ENCODE measurements around the gene TNFRSF18.
A peak's percentile ranks its signal among the peaks of the same experiment; 100 is the strongest.

TNFRSF18 gene

DNA sequence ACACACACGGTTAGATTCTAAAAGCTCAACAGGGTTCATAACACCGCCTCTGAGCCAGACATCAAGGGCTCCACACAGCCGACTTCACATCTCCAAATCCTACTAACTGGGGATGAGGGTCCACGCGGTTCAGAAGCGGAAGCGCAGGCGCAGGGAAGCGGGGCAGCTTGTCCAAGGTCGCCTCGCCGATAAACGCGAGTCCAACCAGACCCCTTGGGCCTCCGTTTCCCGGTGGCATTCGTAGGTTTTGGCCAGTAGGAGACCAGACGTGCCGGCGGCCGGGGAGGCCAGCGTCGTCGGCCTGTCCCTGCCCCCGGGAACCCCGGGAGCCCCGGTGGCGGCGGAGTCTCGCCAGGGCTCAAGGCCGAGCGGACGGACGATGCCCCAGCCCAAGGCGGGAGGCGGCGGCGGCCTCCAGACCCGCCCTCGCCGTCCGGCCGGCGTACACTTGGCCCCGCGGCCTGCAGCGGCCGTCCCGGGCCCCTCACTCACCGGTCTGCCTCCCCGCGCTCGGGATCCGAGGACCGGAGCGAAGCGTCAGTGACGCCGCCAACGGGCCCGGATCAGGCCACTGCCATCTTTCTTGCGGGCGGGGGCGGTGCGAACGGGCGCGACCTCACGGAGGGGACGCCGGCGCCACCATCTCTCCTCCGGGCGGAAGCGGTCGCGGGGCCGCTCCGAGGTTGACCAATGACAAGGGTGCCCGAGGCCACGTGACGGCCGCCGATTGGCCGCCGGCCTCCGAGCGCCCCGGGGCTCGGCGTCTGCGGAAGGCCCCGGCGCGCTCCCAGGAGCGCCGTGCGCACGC is 25.2 kb upstream of the TNFRSF18 start, which contains the start of gene SDF4:
SDF4 (minus strand) TSS at position 602 of the 808 bp plus-strand sequence. CDS start 3,229 bp downstream, outside the sequence.
- TF ChIP-seq, protein P1, sequence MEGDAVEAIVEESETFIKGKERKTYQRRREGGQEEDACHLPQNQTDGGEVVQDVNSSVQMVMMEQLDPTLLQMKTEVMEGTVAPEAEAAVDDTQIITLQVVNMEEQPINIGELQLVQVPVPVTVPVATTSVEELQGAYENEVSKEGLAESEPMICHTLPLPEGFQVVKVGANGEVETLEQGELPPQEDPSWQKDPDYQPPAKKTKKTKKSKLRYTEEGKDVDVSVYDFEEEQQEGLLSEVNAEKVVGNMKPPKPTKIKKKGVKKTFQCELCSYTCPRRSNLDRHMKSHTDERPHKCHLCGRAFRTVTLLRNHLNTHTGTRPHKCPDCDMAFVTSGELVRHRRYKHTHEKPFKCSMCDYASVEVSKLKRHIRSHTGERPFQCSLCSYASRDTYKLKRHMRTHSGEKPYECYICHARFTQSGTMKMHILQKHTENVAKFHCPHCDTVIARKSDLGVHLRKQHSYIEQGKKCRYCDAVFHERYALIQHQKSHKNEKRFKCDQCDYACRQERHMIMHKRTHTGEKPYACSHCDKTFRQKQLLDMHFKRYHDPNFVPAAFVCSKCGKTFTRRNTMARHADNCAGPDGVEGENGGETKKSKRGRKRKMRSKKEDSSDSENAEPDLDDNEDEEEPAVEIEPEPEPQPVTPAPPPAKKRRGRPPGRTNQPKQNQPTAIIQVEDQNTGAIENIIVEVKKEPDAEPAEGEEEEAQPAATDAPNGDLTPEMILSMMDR (IDR thresholded peaks at IDR 0.05; ENCODE audit: insufficient read depth, low read depth, low read length, missing control alignments) = no peak
- DNase-seq (ENCODE audit: low read depth) = peak; percentile 99
- peak within 1 kb of the TSS; percentile 99 for H3K4me3 ChIP-seq (ENCODE audit: low read depth, low read length)

DNA sequence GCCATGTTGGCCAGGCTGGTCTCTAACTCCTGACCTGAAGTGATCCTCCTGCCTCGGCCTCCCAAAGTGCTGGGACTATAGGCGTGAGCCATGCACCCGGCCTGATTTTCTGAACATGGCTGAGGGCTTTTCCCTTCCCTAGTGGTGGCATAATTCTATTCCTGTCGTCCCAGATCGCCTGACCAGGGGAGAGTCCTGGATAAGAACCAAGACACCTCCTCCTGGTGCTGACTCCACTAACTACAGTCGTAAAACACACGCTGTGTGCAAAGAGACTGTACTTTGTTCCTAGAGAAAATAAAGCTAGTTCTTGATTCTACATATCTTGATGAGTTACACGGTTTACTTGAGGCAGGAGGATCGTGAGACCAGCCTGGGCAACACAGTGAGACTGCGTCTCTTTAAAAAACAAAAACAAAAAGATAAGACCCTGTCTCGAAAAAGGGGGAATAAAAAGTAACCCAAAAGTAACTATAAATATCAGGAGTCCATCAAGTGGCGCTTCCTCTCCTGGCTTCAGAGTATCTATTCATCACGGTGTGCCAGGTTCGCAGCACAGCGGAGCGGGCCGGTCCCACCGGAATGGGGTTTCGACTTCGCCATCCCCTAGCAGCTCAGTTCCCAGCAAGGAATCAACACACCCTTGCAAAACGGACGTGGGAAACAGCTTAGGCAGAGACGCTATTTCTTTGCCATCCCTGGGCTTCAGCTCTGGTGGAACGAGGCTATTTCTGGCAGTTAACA is 24.4 kb upstream of the TNFRSF18 start:
- H3K4me3 ChIP-seq (ENCODE audit: low read depth, low read length) = peak overlapping the region; percentile 99
- TF ChIP-seq, protein P1 (IDR thresholded peaks at IDR 0.05; ENCODE audit: insufficient read depth, low read depth, low read length, missing control alignments) = no peak
- peak; percentile 29 for DNase-seq (ENCODE audit: low read depth)

GRCh38 chr1:1229770-1230169 is 23.4 kb upstream of the TNFRSF18 start:
- DNase-seq (ENCODE audit: low read depth) = no peak
- no peak overlapping the region for H3K4me3 ChIP-seq (ENCODE audit: low read depth, low read length)
- TF ChIP-seq, protein P1 (IDR thresholded peaks at IDR 0.05; ENCODE audit: insufficient read depth, low read depth, low read length, missing control alignments) = no peak

DNA sequence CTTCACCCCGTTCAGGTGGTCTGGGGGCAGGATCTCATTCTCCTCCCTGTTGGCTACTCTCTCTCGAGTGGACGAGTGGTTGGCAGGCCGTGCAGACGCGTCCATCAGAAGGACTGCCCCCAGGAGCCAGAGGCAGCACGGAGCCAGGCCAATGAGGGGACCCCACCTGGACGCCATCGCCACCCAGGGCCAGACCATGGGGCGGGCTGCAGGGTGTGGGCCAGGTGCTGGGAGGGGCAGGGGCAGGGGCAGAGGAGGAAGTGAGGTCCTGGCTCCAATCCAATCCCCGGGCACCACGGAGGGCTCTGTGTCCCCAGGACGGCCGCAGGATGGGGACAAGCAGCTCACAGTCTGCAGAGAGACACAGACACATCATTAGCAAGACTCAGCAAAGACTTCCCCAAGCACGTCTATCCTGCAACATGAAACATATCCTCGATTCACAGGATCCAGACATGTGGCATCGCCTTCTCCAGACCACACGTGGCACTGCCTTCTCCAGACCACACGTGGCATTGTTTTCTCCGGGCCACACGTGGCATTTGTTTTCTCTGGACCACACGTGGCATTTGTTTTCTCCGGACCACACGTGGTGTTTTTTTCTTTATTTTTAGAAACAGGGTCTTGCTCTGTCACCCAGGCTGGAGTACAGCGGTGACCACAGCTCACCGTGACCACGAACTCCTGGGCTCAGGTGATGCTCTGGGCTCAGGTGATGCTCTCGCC is 22.4 kb upstream of the TNFRSF18 start:
- TF ChIP-seq, protein P1 (IDR thresholded peaks at IDR 0.05; ENCODE audit: insufficient read depth, low read depth, low read length, missing control alignments) = no peak
- DNase-seq (ENCODE audit: low read depth) = no peak
- no peak overlapping the region for H3K4me3 ChIP-seq (ENCODE audit: low read depth, low read length)

DNA sequence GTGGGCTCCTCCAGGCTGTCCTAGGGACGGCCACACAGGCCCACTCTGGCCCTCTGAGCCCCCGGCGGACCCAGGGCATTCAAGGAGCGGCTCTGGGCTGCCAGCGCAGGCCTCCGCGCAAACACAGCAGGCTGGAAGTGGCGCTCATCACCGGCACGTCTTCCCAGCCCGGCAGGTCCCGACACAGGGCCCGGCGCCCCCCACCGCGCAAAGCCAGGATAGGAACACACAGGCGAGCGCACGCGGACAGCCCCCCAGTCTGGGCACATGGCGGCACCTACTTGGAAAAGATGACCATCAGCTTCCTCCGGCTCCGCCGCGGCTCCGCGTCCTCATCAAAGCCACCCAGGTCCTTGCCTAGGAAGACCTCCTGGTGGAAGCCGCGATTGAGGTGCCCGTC is 21.8 kb upstream of the TNFRSF18 start:
- H3K4me3 ChIP-seq (ENCODE audit: low read depth, low read length) = no peak overlapping the region
- no peak for DNase-seq (ENCODE audit: low read depth)
- TF ChIP-seq, protein P1 (IDR thresholded peaks at IDR 0.05; ENCODE audit: insufficient read depth, low read depth, low read length, missing control alignments) = no peak

DNA sequence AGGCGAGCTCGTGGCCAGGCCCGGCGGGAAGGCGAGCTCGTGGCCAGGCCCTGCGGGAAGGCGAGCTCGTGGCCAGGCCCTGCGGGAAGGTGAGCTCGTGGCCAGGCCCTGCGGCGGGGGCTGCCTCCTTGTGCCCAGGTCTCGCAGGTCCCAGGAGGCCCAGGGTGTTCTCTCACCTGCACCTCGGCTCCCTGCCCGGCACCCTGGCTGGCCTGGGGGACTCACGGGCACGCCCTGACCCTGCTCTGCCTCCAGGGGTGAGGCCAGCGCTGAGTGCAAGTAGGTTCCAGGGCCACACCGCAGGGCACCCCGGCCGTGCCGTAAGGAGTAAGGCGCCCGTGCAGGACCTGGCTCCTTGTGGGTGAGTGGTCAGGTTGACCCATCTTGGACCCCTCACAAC is 21.0 kb upstream of the TNFRSF18 start:
- TF ChIP-seq, protein P1 (IDR thresholded peaks at IDR 0.05; ENCODE audit: insufficient read depth, low read depth, low read length, missing control alignments) = no peak
- DNase-seq (ENCODE audit: low read depth) = no peak
- no peak overlapping the region for H3K4me3 ChIP-seq (ENCODE audit: low read depth, low read length)

Measured in GM12865 (cell line).